Panc1 (cell line): ENCODE results near the gene THSD7A. TPM values are rescaled to one million over a fixed set of nuclear protein-coding genes. Genes with fewer than 3 reads are reported as not detected.
A peak's percentile ranks its signal among the peaks of the same experiment; 100 is the strongest.

ENCODE experiments used
- ATAC-seq: fragments of 200-7000 bp; cut with Tn5 transposase; 2 replicates; pipeline ENCODE4 v1.9.1; 2020; ENCODE audit warnings: mild to moderate bottlenecking, moderate library complexity
- Bru-seq: library from RNA; stranded (reverse); fragments of 400-500 nt; gene quantifications from one replicate; lab custom pipeline; 2021; lab: Mats Ljungman, UMichigan
- BruChase-seq, 2 experiments: library from RNA; stranded (reverse); fragments of 400-500 nt; gene quantifications; one replicate each; lab custom pipeline; 2021; lab: Mats Ljungman, UMichigan
- BruUV-seq: library from RNA; stranded (reverse); fragments of 400-500 nt; replicated peaks from 2 replicates; lab custom pipeline; 2021; lab: Mats Ljungman, UMichigan
- CTCF ChIA-PET: fragments of 300-600 bp; sonication (Branson Sonifier 250); formaldehyde crosslinking; loops from one replicate; lab custom pipeline; 2022; ENCODE audit warnings: antibody characterized with exemption; lab: Charles Lee
- POLR2A ChIA-PET: fragments of 300-600 bp; sonication (Branson Sonifier 250); formaldehyde crosslinking; loops from one replicate; lab custom pipeline; 2022; ENCODE audit warnings: antibody characterized with exemption; lab: Charles Lee
- DNase-seq: peaks from one replicate; pipeline ENCODE4 v3.0.0-alpha.2; 2010; ENCODE audit warnings: low read depth, low spot score
- H3K27ac ChIP-seq: 2 replicates; pipeline ENCODE4 v1.5.1; 2011; ENCODE audit warnings: mild to moderate bottlenecking, low read length, inconsistent platforms
- H3K27me3 ChIP-seq: fragments of 200-500 bp; sonication (Bioruptor generic); 2 replicates; pipeline ENCODE4 v1.6.0; 2014; ENCODE audit warnings: low read length, inconsistent platforms; ENCODE audit not compliant: control insufficient read depth, insufficient read depth
- H3K36me3 ChIP-seq: fragments of 200-500 bp; sonication (Bioruptor generic); 2 replicates; pipeline ENCODE4 v1.5.1; 2014; ENCODE audit warnings: inconsistent platforms, mild to moderate bottlenecking, low read length, moderate library complexity; ENCODE audit not compliant: control insufficient read depth, insufficient read depth
- H3K4me1 ChIP-seq: 2 replicates; pipeline ENCODE4 v1.5.1; 2011; ENCODE audit warnings: inconsistent platforms, mild to moderate bottlenecking, low read length, moderate library complexity; ENCODE audit not compliant: control insufficient read depth, insufficient read depth
- H3K4me3 ChIP-seq, 2 experiments: 2 replicates each; pipeline ENCODE4 v1.5.1; 2011 to 2012; ENCODE audit warnings: low read depth in 2 of 2, low read length in 2 of 2, mild to moderate bottlenecking in 2 of 2, inconsistent platforms in 1 of 2, moderate library complexity in 1 of 2
- H3K9me3 ChIP-seq: fragments of 200-500 bp; sonication (Bioruptor generic); 2 replicates; pipeline ENCODE4 v1.5.1; 2014; ENCODE audit warnings: low read depth, mild to moderate bottlenecking, inconsistent platforms, low read length, moderate library complexity; ENCODE audit not compliant: control insufficient read depth, insufficient read depth
- POLR2AphosphoS5 ChIP-seq: IDR thresholded peaks from 2 replicates; pipeline ENCODE4 v1.6.1; 2012; ENCODE audit warnings: mild to moderate bottlenecking, low read depth, low read length, moderate library complexity
- SIN3A ChIP-seq: IDR thresholded peaks from 2 replicates; pipeline ENCODE4 v1.6.1; 2012; ENCODE audit warnings: low read depth, mild to moderate bottlenecking, low read length, moderate library complexity, borderline replicate concordance; ENCODE audit not compliant: insufficient read depth
- TCF7L2 ChIP-seq: IDR thresholded peaks from 2 replicates; pipeline ENCODE4 v1.6.1; 2011; ENCODE audit warnings: mild to moderate bottlenecking, low read depth, low read length, inconsistent platforms
- in situ Hi-C: cut with HindIII; loops from 2 replicates; pipeline ENCODE4 v1.10.0; 2016; ENCODE audit warnings: low sequenced_read_pairs, low pct_unique_long_range_greater_than_20kb
- intact Hi-C: fragments of 100-400 bp; cut with micrococcal nuclease; formaldehyde crosslinking; loops from one replicate; pipeline ENCODE4 v1.10.0; 2022; ENCODE audit not compliant: unreplicated experiment
- long read RNA-seq: library from polyadenylated mRNA; unstranded; transcript quantifications from one replicate; pipeline ENCODE4 v2.0.0, GENCODE V29; 2021; ENCODE audit not compliant: unreplicated experiment
- polyA plus RNA-seq: library from polyadenylated mRNA; unstranded; fragments of >200 nt; gene quantifications from one replicate; pipeline ENCODE4 v1.2.1, GENCODE V29; 2012; ENCODE audit warnings: missing spikeins; ENCODE audit not compliant: insufficient read length
- total RNA-seq: library from RNA; stranded (reverse); gene quantifications from one replicate; pipeline ENCODE4 v1.2.1, GENCODE V29; 2021; ENCODE audit not compliant: unreplicated experiment
- TF ChIP-seq, protein P1 (sequence below), 2 experiments: IDR thresholded peaks; 2 replicates each; pipeline ENCODE4 v1.6.1; 2011 to 2012; ENCODE audit warnings: low read depth in 2 of 2, control low read depth in 1 of 2, low read length in 1 of 2, mild to moderate bottlenecking in 1 of 2, moderate library complexity in 1 of 2; ENCODE audit not compliant: insufficient read depth in 1 of 2
- TF ChIP-seq, protein P2 (sequence below): fragments of 450-650 bp; IDR thresholded peaks from 2 replicates; pipeline ENCODE4 v1.5.1; 2017; ENCODE audit warnings: mild to moderate bottlenecking

The THSD7A gene
- total RNA-seq (38.6 TPM), Bru-seq, nascent RNA (percentile 90 among the genes with signal in this experiment), BruChase-seq, experiment 1, labeled RNA remaining after a 2-hour chase (percentile 79 among the genes with signal in this experiment), BruChase-seq, experiment 2, labeled RNA remaining after a 6-hour chase (percentile 73 among the genes with signal in this experiment)
- polyA plus RNA-seq = 22.8 TPM
- long read RNA-seq, partial matches to known transcripts = 47 of 68 reads
- long read RNA-seq, other reads (novel, unspliced or antisense) = 21 of 68 reads

GRCh38 chr7:11831736-11832495 is at the start of gene THSD7A:
THSD7A (minus strand) TSS chr7:11832198; CDS start chr7:11831946, 252 bp downstream.
- ChIA-PET POLR2A (interaction anchor here (0.6 kb wide), 1 partner anchor 58 kb away, joined by 3 read pairs; no protein-coding TSS in a partner anchor), CTCF (interaction anchor here (0.6 kb wide), 2 partner anchors 80 to 408 kb away, joined by 6 to 8 read pairs; no protein-coding TSS in a partner anchor)
- DNase-seq (no peak), ATAC-seq (peak; percentile 91)
- in situ Hi-C loops (no loop called here), intact Hi-C loops (loop anchor here (5.0 to 10.0 kb wide), 2 partner anchors 233 to 405 kb away; no protein-coding TSS in a partner anchor)
- Histone ChIP-seq H3K36me3 (no peaks in the 10 kb centered on the region; the same call in 1 of the 2 replicates), H3K9me3 (peaks cover 6% of the 10 kb centered on the region; the same call in 1 of the 2 replicates), H3K4me3 (peak within 1 kb of the TSS; percentile 74 to 76), H3K27ac (peak within 1 kb of the TSS; percentile 94), H3K27me3 (no peaks in the 10 kb centered on the region), H3K4me1 (peaks cover 37% of the 10 kb centered on the region)
- no peak for TF ChIP-seq POLR2AphosphoS5
- 0 out of 2 replicates have a peak, but pooled peaks have one; percentile 34 for TF ChIP-seq TCF7L2
- TF ChIP-seq, protein P1, sequence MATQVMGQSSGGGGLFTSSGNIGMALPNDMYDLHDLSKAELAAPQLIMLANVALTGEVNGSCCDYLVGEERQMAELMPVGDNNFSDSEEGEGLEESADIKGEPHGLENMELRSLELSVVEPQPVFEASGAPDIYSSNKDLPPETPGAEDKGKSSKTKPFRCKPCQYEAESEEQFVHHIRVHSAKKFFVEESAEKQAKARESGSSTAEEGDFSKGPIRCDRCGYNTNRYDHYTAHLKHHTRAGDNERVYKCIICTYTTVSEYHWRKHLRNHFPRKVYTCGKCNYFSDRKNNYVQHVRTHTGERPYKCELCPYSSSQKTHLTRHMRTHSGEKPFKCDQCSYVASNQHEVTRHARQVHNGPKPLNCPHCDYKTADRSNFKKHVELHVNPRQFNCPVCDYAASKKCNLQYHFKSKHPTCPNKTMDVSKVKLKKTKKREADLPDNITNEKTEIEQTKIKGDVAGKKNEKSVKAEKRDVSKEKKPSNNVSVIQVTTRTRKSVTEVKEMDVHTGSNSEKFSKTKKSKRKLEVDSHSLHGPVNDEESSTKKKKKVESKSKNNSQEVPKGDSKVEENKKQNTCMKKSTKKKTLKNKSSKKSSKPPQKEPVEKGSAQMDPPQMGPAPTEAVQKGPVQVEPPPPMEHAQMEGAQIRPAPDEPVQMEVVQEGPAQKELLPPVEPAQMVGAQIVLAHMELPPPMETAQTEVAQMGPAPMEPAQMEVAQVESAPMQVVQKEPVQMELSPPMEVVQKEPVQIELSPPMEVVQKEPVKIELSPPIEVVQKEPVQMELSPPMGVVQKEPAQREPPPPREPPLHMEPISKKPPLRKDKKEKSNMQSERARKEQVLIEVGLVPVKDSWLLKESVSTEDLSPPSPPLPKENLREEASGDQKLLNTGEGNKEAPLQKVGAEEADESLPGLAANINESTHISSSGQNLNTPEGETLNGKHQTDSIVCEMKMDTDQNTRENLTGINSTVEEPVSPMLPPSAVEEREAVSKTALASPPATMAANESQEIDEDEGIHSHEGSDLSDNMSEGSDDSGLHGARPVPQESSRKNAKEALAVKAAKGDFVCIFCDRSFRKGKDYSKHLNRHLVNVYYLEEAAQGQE (IDR thresholded peaks at IDR 0.05; ENCODE audit: insufficient read depth in 1 of 2, low read depth in 2 of 2, low read length in 1 of 2) = no peak
- no peak for TF ChIP-seq SIN3A
- TF ChIP-seq, protein P2, sequence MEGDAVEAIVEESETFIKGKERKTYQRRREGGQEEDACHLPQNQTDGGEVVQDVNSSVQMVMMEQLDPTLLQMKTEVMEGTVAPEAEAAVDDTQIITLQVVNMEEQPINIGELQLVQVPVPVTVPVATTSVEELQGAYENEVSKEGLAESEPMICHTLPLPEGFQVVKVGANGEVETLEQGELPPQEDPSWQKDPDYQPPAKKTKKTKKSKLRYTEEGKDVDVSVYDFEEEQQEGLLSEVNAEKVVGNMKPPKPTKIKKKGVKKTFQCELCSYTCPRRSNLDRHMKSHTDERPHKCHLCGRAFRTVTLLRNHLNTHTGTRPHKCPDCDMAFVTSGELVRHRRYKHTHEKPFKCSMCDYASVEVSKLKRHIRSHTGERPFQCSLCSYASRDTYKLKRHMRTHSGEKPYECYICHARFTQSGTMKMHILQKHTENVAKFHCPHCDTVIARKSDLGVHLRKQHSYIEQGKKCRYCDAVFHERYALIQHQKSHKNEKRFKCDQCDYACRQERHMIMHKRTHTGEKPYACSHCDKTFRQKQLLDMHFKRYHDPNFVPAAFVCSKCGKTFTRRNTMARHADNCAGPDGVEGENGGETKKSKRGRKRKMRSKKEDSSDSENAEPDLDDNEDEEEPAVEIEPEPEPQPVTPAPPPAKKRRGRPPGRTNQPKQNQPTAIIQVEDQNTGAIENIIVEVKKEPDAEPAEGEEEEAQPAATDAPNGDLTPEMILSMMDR = peak; percentile 62
- no TSS peak for BruUV-seq

GRCh38 chr7:11881680-11882079 is 49.7 kb upstream of the THSD7A start:
- TF ChIP-seq SIN3A (no peak), POLR2AphosphoS5 (no peak), TCF7L2 (no peak)
- TF ChIP-seq, protein P1 (IDR thresholded peaks at IDR 0.05; ENCODE audit: insufficient read depth in 1 of 2, low read depth in 2 of 2, low read length in 1 of 2) = no peak
- TF ChIP-seq, protein P2 = no peak
- no peaks in the 10 kb centered on the region for H3K4me1 ChIP-seq
- in situ Hi-C loops (no loop called here), intact Hi-C loops (no loop called here)
- ChIA-PET CTCF (no interaction called here), POLR2A (interaction anchor here (0.6 kb wide), 1 partner anchor 370 kb away, joined by 7 read pairs; no protein-coding TSS in a partner anchor)
- BruUV-seq = no TSS peak
- H3K27ac ChIP-seq = no peak overlapping the region
- H3K4me3 ChIP-seq = no peak overlapping the region
- ATAC-seq (no peak), DNase-seq (no peak)
- peaks cover 2% of the 10 kb centered on the region; the same call in 1 of the 2 replicates for H3K9me3 ChIP-seq
- no peaks in the 10 kb centered on the region for H3K36me3 ChIP-seq
- no peaks in the 10 kb centered on the region for H3K27me3 ChIP-seq
